ENCODE results near the gene MPP3.

MPP3 gene

GRCh38 chr17:43832976-43833829, at the start of gene MPP3:
MPP3 (minus strand) TSS chr17:43833146; CDS start chr17:43831906, 1,240 bp downstream.
- TF ChIP-seq CTCF (IDR thresholded peaks at IDR 0.05; ENCODE audit: insufficient read depth, low read length, poor library complexity, severe bottlenecking) (no peak), EZH2phosphoT487 (conservative IDR thresholded peaks at IDR 0.05; ENCODE audit: low read length) (no peak)
- Histone ChIP-seq H4K20me1 (ENCODE audit: low read depth, low read length) (no peaks in the 10 kb centered on the region), H3K79me2 (ENCODE audit: insufficient read depth, low read length) (no peaks in the 10 kb centered on the region), H3K4me3 (ENCODE audit: insufficient read depth, low read length, poor library complexity, severe bottlenecking) (no peak within 1 kb of the TSS), H3K9me3 (ENCODE audit: insufficient read depth, low read length) (no peaks in the 10 kb centered on the region), H3K27ac (ENCODE audit: low read depth, low read length) (no peak within 1 kb of the TSS), H3K9me2 (replicated peaks; ENCODE audit: insufficient read depth, low read length) (no peaks in the 10 kb centered on the region), H3K27me3 (ENCODE audit: low read length) (no peaks in the 10 kb centered on the region), H3K9ac (ENCODE audit: low read length) (no peak within 1 kb of the TSS), H3K36me3 (ENCODE audit: low read length) (no peaks in the 10 kb centered on the region), H3F3A (ENCODE audit: insufficient read depth) (no peaks in the 10 kb centered on the region), H2AFZ (ENCODE audit: low read depth, low read length, severe bottlenecking) (no peak within 1 kb of the TSS), H3K4me2 (ENCODE audit: low read depth, low read length, poor library complexity, severe bottlenecking) (no peak within 1 kb of the TSS)

GRCh38 chr17:43881758-43882505, 49.0 kb upstream of the MPP3 start:
- TF ChIP-seq EZH2phosphoT487 (conservative IDR thresholded peaks at IDR 0.05; ENCODE audit: low read length) (no peak), CTCF (IDR thresholded peaks at IDR 0.05; ENCODE audit: insufficient read depth, low read length, poor library complexity, severe bottlenecking) (no peak)
- no peaks in the 10 kb centered on the region for H3F3A ChIP-seq (ENCODE audit: insufficient read depth)
- no peak overlapping the region for H2AFZ ChIP-seq (ENCODE audit: low read depth, low read length, severe bottlenecking)
- no peaks in the 10 kb centered on the region for H3K27me3 ChIP-seq (ENCODE audit: low read length)
- no peak overlapping the region for H3K4me3 ChIP-seq (ENCODE audit: insufficient read depth, low read length, poor library complexity, severe bottlenecking)
- no peaks in the 10 kb centered on the region for H3K79me2 ChIP-seq (ENCODE audit: insufficient read depth, low read length)
- H3K4me2 ChIP-seq (ENCODE audit: low read depth, low read length, poor library complexity, severe bottlenecking): no peak overlapping the region
- H4K20me1 ChIP-seq (ENCODE audit: low read depth, low read length): no peaks in the 10 kb centered on the region
- H3K36me3 ChIP-seq (ENCODE audit: low read length): no peaks in the 10 kb centered on the region
- no peaks in the 10 kb centered on the region for H3K9me2 ChIP-seq (replicated peaks; ENCODE audit: insufficient read depth, low read length)
- no peak overlapping the region for H3K9ac ChIP-seq (ENCODE audit: low read length)
- H3K27ac ChIP-seq (ENCODE audit: low read depth, low read length): no peak overlapping the region
- H3K9me3 ChIP-seq (ENCODE audit: insufficient read depth, low read length): no peaks in the 10 kb centered on the region

GRCh38 chr17:43881181-43881580, 48.2 kb upstream of the MPP3 start:
- Histone ChIP-seq H3F3A (ENCODE audit: insufficient read depth) (no peaks in the 10 kb centered on the region), H3K9me2 (replicated peaks; ENCODE audit: insufficient read depth, low read length) (no peaks in the 10 kb centered on the region), H3K79me2 (ENCODE audit: insufficient read depth, low read length) (no peaks in the 10 kb centered on the region), H4K20me1 (ENCODE audit: low read depth, low read length) (no peaks in the 10 kb centered on the region), H3K27me3 (ENCODE audit: low read length) (no peaks in the 10 kb centered on the region), H3K9ac (ENCODE audit: low read length) (no peak overlapping the region), H2AFZ (ENCODE audit: low read depth, low read length, severe bottlenecking) (no peak overlapping the region), H3K4me3 (ENCODE audit: insufficient read depth, low read length, poor library complexity, severe bottlenecking) (no peak overlapping the region), H3K27ac (ENCODE audit: low read depth, low read length) (no peak overlapping the region), H3K36me3 (ENCODE audit: low read length) (no peaks in the 10 kb centered on the region), H3K4me2 (ENCODE audit: low read depth, low read length, poor library complexity, severe bottlenecking) (no peak overlapping the region), H3K9me3 (ENCODE audit: insufficient read depth, low read length) (no peaks in the 10 kb centered on the region)
- TF ChIP-seq EZH2phosphoT487 (conservative IDR thresholded peaks at IDR 0.05; ENCODE audit: low read length): no peak
- TF ChIP-seq CTCF (IDR thresholded peaks at IDR 0.05; ENCODE audit: insufficient read depth, low read length, poor library complexity, severe bottlenecking): no peak

Measured in SU-DHL-6 (cell line).